Measurements from ENCODE around the gene RPL36AL.

RPL36AL gene

DNA sequence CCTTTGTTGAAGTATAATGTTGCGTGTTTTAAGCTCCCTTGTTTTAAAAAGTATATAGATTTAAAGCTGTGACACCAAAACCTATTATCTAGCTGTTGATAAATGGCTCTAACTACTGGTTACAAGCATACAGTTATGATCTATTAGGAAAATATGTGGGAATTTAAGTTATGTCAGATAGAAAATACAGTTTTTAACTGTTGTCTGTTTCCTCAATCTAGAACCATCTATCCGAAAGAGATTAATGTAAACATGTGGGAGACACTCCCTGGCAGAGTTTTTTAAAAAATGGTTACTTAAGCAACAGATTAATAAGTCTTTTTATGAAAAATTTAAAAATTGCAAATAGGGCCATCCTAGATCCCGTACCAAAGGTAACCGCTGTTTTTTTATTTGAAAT is 8.2 kb downstream of the RPL36AL start:
- no peak for DNase-seq (ENCODE audit: low read depth, low spot score)
- H3K4me3 ChIP-seq (ENCODE audit: low read depth, low read length), result no peak overlapping the region
- TF ChIP-seq CTCF (IDR thresholded peaks at IDR 0.05; ENCODE audit: insufficient read depth, low read length, missing control alignments), result no peak
- CTCF ChIA-PET, result interaction anchor here (1.1 to 1.7 kb wide), 3 partner anchors 8 to 25 kb away, joined by 4 to 6 read pairs (median 5); partner anchors contain the start of genes DNAAF2, MGAT2 and RPL36AL
- POLR2A ChIA-PET, result interaction anchor here (1.3 kb wide), 1 partner anchor 8 kb away, joined by 5 read pairs; the partner anchor contains the start of genes MGAT2 and RPL36AL

- ChIA-PET POLR2A (no interaction called here), CTCF (no interaction called here)
- no peak for DNase-seq (ENCODE audit: low read depth, low spot score)
- no peak overlapping the region for H3K4me3 ChIP-seq (ENCODE audit: low read depth, low read length)
- no peak for TF ChIP-seq CTCF (IDR thresholded peaks at IDR 0.05; ENCODE audit: insufficient read depth, low read length, missing control alignments)
These were observed 12.8 kb downstream of the RPL36AL start for GRCh38 chr14:49607583-49607982.

DNA sequence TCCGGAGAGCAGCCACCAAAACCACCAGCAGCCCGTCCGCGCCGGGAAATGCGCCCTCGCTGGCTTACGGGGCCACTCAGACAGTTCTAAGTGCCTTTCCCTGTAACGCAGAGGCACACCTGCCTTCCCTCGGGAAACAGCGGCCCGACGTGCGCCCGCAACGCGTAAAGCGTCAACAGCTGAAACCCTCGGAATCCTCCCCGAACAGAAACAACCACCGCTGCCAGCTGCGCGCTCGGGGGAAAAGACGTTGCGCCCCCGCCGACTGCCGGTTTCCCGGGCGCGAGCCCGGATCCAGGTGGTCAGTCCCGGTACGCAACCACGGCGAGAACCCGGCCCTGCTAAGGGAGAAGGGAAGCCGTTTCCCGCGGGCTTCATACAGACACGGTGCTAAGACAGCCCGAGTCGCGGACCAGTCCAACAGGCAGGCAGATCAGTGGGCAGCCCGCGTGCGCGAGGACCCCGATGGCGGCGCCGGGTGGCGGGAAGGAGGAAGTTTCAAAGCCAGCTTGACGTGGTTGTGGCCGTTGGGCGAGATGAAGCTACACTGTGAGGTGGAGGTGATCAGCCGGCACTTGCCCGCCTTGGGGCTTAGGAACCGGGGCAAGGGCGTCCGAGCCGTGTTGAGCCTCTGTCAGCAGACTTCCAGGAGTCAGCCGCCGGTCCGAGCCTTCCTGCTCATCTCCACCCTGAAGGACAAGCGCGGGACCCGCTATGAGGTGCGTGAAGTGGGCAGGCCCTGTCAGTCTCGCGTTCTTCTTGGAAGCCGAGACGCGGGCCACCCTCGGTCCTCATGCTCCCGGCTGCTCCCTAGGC is 21.7 kb downstream of the RPL36AL start, which contains the start of gene LRR1:
TSS of gene LRR1 (plus strand) at position 456 of the 816 bp plus-strand sequence. CDS start at position 537, 81 bp downstream.
- TF ChIP-seq CTCF (IDR thresholded peaks at IDR 0.05; ENCODE audit: insufficient read depth, low read length, missing control alignments), result no peak
- ChIA-PET POLR2A (interaction anchor here (0.6 to 2.2 kb wide), 4 partner anchors 10 to 22 kb away, joined by 3 to 19 read pairs (median 6); partner anchors contain the start of genes MGAT2, RPL36AL and RPS29), CTCF (interaction anchor here (0.9 to 1.7 kb wide), 3 partner anchors 9 to 264 kb away, joined by 3 to 10 read pairs (median 3); partner anchors contain the start of gene RPS29)
- no peak for DNase-seq (ENCODE audit: low read depth, low spot score)
- peak within 1 kb of the TSS; percentile 96 for H3K4me3 ChIP-seq (ENCODE audit: low read depth, low read length)

DNA sequence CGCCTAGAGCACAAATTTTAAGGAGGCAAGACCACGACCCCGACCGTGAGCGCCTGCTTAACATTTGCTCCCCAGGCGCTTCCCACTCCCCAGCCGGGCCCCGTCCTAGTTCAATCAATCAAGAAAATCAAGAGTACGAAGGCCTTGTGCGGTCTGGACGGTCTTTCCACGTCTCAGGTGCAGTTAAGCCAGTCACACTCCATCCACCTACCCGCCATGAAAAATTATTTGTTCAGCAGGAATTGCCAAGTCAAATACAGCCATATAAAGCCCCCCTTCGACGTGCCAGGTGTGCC is 22.3 kb downstream of the RPL36AL start:
- CTCF ChIA-PET, result interaction anchor here (1.7 kb wide), 1 partner anchor 11 kb away, joined by 10 read pairs; the partner anchor contains the start of gene RPS29
- no peak for TF ChIP-seq CTCF (IDR thresholded peaks at IDR 0.05; ENCODE audit: insufficient read depth, low read length, missing control alignments)
- POLR2A ChIA-PET, result interaction anchor here (0.7 to 2.2 kb wide), 2 partner anchors 12 to 22 kb away, joined by 5 to 19 read pairs; partner anchors contain the start of genes MGAT2, RPL36AL and RPS29
- peak overlapping the region; percentile 96 for H3K4me3 ChIP-seq (ENCODE audit: low read depth, low read length)
- no peak for DNase-seq (ENCODE audit: low read depth, low spot score)

DNA sequence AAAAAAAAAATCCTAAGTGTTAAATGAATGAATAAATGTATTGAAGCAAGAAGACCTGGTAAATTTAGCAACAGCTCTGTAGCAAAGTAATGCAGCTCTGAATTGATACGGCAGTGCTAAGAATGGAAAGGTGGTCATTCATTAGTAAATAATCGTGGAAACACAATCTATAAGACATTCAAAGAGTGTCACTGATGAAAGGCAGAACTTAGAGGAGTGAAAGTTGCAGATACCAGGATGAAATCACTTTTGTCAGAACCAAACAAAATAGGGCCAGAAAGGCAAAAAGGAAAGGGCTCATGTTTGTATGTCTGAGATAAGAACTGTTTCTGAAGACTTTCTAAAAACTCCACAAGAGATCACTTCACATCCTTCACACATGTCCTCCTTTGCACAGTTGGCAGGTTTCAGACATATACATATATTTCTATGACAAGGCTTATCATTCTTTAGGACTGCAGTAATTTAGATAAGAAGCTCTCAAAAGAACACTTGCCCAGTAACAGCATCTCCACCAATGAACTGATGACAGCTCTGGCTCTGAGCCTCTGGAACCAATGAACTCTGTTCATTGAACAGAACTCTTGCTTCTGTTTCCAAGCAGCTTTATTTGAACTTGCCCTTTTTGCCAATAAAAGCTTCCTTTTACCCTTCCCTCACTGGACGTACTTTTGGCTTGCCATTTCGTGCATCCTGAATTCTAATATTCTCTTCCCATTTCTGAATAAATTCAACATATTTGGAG is 25.9 kb downstream of the RPL36AL start:
- CTCF ChIA-PET, result interaction anchor here (1.1 to 2.2 kb wide), 3 partner anchors 8 to 133 kb away, joined by 3 to 14 read pairs (median 6); partner anchors contain the start of gene RPS29
- TF ChIP-seq CTCF (IDR thresholded peaks at IDR 0.05; ENCODE audit: insufficient read depth, low read length, missing control alignments), result no peak
- no peak overlapping the region for H3K4me3 ChIP-seq (ENCODE audit: low read depth, low read length)
- DNase-seq (ENCODE audit: low read depth, low spot score), result no peak
- POLR2A ChIA-PET, result interaction anchor here (0.6 kb wide), 1 partner anchor 14 kb away, joined by 3 read pairs; no protein-coding TSS in a partner anchor
